ENCODE results near the gene PHGDH. TPM values are rescaled to one million over a fixed set of nuclear protein-coding genes. Genes with fewer than 3 reads are reported as not detected.

Gene PHGDH
- total and polyA plus RNA-seq, 2 of the 13 experiments (the other 11 are each of a cell fraction or from before 2014, with no cell fraction given), result 95.8 to 133 TPM

DNA sequence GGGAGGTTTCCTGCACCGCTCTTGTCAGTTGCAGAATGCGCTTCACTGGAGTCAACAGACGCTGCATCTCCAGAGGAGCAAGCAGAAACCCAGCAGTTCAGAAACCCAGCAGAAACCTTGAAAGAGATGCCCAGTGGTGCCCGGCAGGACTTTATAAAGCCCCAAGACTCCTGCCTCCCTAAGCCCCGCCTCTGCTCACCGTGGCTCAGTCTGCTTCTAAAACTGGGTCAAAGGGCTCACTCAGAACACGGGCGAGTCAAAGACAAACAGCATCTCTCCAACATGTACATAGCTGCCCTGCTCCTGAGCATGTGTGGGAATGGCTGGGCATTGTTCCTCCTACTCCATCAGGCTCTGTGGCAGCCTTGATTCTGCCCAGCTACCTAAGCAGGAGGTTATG lies 57.0 kb downstream of the PHGDH start, which contains the start of gene HMGCS2:
Gene HMGCS2 (minus strand): TSS at position 128 of the 400 bp plus-strand sequence. CDS start 61 bp downstream, at position 67.
- peaks cover 96% of the 10 kb centered on the region for H3K4me1 ChIP-seq (ENCODE audit: insufficient read depth, low read length)
- CTCF ChIA-PET (ENCODE audit: low intra/inter-chr PET ratio, low total read pairs), result no interaction called here
- no peaks in the 10 kb centered on the region for H3K36me3 ChIP-seq (replicated peaks in 1 of 2; ENCODE audit: control insufficient read depth in 1 of 2, insufficient read depth in 2 of 2, low read length in 2 of 2)
- H3K27ac ChIP-seq (ENCODE audit: extremely low read length, insufficient read depth, low read length), result no peak within 1 kb of the TSS
- DNase-seq (ENCODE audit: low spot score) (no peak), ATAC-seq (peak; percentile 51), FAIRE-seq (peak; percentile 42)
- intact Hi-C loops (cut with micrococcal nuclease; ENCODE audit: unreplicated experiment) (loop anchor here (2.0 kb wide), 1 partner anchor 14 kb away; no protein-coding TSS in a partner anchor), in situ Hi-C loops (cut with HindIII; ENCODE audit: extremely low pct_ligation_motif_present, low pct_unique_long_range_greater_than_20kb) (no loop called here)
- peak within 1 kb of the TSS in 2 of 3 experiments; percentile 14 to 16; a peak in 4 of 6 replicates for H3K4me3 ChIP-seq (replicated peaks in 1 of 3; ENCODE audit: insufficient read depth in 1 of 3, low read depth in 2 of 3, low read length in 3 of 3)
- POLR2A ChIA-PET, result interaction anchor here (4.2 to 4.8 kb wide), 2 partner anchors 10 to 56 kb away, joined by 28 to 71 read pairs; partner anchors contain the start of gene PHGDH
- 24% methylated on average over 8 of the region's 8 CpGs for WGBS (ENCODE audit: low lambda C conversion rate)
- no peaks in the 10 kb centered on the region for H3K9me3 ChIP-seq (ENCODE audit: low read length)
- H3K79me2 ChIP-seq (ENCODE audit: insufficient read depth, low read length), result no peaks in the 10 kb centered on the region
- H3K4me2 ChIP-seq (ENCODE audit: low read depth, low read length), result peak within 1 kb of the TSS; percentile 65
- no peaks in the 10 kb centered on the region for H4K20me1 ChIP-seq (ENCODE audit: insufficient read depth, low read length)
- H3K9ac ChIP-seq (ENCODE audit: insufficient read depth, low read depth, low read length), result peak within 1 kb of the TSS; percentile 9; the same call in 1 of the 2 replicates
- no TSS peak for BruUV-seq (replicated peaks)
- H3K27me3 ChIP-seq (ENCODE audit: control insufficient read depth in 1 of 2, insufficient read depth in 2 of 2, low read length in 2 of 2), result peaks cover 0 to 2% of the 10 kb centered on the region in 2 experiments; a peak in 1 of 5 replicates
- no peak within 1 kb of the TSS for H2AFZ ChIP-seq (ENCODE audit: low read length)
- TF ChIP-seq BRCA1 (CRISPR knock-in tag; IDR thresholded peaks at IDR 0.05), result no peak
- peak; percentile 92 for TF ChIP-seq RXRB (CRISPR knock-in tag; IDR thresholded peaks at IDR 0.05; ENCODE audit: borderline replicate concordance)
- TF ChIP-seq NR2F6 (IDR thresholded peaks at IDR 0.05), result 0 out of 2 replicates have a peak, but pooled peaks have one; percentile 16
- TF ChIP-seq NR2F6 (CRISPR knock-in tag; IDR thresholded peaks at IDR 0.05), result no peak
- TF ChIP-seq RARA (CRISPR knock-in tag; IDR thresholded peaks at IDR 0.05), result peak; percentile 18; the same call in 1 of the 2 replicates
- 0 out of 2 replicates have a peak, but pooled peaks have one; percentile 51 for TF ChIP-seq ZNF292 (CRISPR knock-in tag; IDR thresholded peaks at IDR 0.05; ENCODE audit: borderline replicate concordance, low read depth)
- TF ChIP-seq PPARG (CRISPR knock-in tag; conservative IDR thresholded peaks at IDR 0.05), result peak; percentile 93
- TF ChIP-seq SOX13 (IDR thresholded peaks at IDR 0.05), result no peak
- TF ChIP-seq SOX13 (CRISPR knock-in tag; conservative IDR thresholded peaks at IDR 0.05 in 1 of 2, IDR thresholded peaks at IDR 0.05 in 1 of 2), result peak in 1 of 2 experiments; percentile 39; a peak in 1 of 4 replicates
- peak; percentile 62; the same call in 1 of the 2 replicates for TF ChIP-seq FOXA3 (CRISPR knock-in tag; IDR thresholded peaks at IDR 0.05)
- peak; percentile 41; the same call in 1 of the 2 replicates for TF ChIP-seq ZNF598 (CRISPR knock-in tag; IDR thresholded peaks at IDR 0.05; ENCODE audit: borderline replicate concordance)
- TF ChIP-seq TEAD3 (CRISPR knock-in tag; optimal IDR thresholded peaks at IDR 0.05; ENCODE audit: borderline replicate concordance), result peak; percentile 34
- TF ChIP-seq HOXA3 (CRISPR knock-in tag; IDR thresholded peaks at IDR 0.05), result peak; percentile 22; the same call in 1 of the 2 replicates
- TF ChIP-seq, protein P1, sequence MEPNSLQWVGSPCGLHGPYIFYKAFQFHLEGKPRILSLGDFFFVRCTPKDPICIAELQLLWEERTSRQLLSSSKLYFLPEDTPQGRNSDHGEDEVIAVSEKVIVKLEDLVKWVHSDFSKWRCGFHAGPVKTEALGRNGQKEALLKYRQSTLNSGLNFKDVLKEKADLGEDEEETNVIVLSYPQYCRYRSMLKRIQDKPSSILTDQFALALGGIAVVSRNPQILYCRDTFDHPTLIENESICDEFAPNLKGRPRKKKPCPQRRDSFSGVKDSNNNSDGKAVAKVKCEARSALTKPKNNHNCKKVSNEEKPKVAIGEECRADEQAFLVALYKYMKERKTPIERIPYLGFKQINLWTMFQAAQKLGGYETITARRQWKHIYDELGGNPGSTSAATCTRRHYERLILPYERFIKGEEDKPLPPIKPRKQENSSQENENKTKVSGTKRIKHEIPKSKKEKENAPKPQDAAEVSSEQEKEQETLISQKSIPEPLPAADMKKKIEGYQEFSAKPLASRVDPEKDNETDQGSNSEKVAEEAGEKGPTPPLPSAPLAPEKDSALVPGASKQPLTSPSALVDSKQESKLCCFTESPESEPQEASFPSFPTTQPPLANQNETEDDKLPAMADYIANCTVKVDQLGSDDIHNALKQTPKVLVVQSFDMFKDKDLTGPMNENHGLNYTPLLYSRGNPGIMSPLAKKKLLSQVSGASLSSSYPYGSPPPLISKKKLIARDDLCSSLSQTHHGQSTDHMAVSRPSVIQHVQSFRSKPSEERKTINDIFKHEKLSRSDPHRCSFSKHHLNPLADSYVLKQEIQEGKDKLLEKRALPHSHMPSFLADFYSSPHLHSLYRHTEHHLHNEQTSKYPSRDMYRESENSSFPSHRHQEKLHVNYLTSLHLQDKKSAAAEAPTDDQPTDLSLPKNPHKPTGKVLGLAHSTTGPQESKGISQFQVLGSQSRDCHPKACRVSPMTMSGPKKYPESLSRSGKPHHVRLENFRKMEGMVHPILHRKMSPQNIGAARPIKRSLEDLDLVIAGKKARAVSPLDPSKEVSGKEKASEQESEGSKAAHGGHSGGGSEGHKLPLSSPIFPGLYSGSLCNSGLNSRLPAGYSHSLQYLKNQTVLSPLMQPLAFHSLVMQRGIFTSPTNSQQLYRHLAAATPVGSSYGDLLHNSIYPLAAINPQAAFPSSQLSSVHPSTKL (CRISPR knock-in tag; IDR thresholded peaks at IDR 0.05), result peak; percentile 51
- TF ChIP-seq ZNF83 (CRISPR knock-in tag; IDR thresholded peaks at IDR 0.05; ENCODE audit: borderline replicate concordance), result no peak
- peak; percentile 25; the same call in 1 of the 2 replicates for TF ChIP-seq SALL1 (CRISPR knock-in tag; IDR thresholded peaks at IDR 0.05)
- TF ChIP-seq, protein P2, sequence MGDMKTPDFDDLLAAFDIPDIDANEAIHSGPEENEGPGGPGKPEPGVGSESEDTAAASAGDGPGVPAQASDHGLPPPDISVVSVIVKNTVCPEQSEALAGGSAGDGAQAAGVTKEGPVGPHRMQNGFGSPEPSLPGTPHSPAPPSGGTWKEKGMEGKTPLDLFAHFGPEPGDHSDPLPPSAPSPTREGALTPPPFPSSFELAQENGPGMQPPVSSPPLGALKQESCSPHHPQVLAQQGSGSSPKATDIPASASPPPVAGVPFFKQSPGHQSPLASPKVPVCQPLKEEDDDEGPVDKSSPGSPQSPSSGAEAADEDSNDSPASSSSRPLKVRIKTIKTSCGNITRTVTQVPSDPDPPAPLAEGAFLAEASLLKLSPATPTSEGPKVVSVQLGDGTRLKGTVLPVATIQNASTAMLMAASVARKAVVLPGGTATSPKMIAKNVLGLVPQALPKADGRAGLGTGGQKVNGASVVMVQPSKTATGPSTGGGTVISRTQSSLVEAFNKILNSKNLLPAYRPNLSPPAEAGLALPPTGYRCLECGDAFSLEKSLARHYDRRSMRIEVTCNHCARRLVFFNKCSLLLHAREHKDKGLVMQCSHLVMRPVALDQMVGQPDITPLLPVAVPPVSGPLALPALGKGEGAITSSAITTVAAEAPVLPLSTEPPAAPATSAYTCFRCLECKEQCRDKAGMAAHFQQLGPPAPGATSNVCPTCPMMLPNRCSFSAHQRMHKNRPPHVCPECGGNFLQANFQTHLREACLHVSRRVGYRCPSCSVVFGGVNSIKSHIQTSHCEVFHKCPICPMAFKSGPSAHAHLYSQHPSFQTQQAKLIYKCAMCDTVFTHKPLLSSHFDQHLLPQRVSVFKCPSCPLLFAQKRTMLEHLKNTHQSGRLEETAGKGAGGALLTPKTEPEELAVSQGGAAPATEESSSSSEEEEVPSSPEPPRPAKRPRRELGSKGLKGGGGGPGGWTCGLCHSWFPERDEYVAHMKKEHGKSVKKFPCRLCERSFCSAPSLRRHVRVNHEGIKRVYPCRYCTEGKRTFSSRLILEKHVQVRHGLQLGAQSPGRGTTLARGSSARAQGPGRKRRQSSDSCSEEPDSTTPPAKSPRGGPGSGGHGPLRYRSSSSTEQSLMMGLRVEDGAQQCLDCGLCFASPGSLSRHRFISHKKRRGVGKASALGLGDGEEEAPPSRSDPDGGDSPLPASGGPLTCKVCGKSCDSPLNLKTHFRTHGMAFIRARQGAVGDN (CRISPR knock-in tag; IDR thresholded peaks at IDR 0.05), result peak; percentile 35

Data from HepG2 (cell line).